Measurements from ENCODE around the gene AGBL4. TPM values are rescaled to one million over a fixed set of nuclear protein-coding genes. Genes with fewer than 3 reads are reported as not detected.

Gene AGBL4
- total RNA-seq, 1 donor from 2014 or later, result 0.40 TPM

DNA sequence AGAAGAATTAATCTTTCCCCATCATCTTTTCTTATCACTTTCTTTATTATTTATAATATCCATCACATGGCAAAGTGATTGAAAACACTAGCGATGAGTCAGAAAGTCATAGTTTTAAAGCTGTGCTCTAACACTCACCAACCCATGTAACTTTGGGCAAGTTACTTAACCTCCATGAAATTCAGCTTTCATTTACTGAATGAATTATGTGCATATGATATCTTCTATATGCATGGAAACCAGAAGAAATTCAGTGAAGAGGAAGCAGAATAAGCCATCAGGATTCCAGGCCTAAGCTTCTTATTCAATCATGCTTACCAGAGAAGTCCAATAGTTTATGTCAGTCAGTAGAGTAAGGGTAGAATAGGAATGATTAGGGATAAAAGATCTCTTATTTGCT, 300.1 kb downstream of the AGBL4 start:
- DNase-seq (ENCODE audit: low read depth in 2 of 2), result no peak

DNA sequence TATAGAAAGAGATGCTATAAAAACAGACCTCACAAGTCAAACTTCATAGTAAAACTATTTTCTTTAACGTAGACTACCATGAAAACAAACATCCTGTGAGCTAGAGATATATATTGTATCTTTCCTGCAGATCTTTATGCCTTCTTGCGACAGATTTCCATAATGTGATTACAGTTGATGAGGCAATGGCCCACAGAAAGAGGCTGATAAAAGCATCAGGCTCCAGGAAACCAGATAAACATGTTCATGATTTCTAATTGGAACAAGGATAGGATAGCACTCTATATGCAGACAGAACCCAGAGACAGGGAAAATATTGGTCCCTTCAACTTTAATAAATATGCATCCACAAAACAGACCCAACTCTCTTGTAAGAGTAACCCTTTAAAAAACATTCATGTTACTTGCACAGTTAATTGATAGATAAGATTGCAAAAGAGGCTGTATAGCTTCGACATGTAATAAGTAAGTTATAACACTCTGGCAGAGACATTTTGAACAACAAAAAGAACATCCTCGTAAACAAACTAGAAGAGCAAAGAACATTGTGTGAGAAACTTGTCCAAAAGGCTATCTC, 329.4 kb downstream of the AGBL4 start:
- DNase-seq (ENCODE audit: low read depth in 2 of 2), result no peak

DNA sequence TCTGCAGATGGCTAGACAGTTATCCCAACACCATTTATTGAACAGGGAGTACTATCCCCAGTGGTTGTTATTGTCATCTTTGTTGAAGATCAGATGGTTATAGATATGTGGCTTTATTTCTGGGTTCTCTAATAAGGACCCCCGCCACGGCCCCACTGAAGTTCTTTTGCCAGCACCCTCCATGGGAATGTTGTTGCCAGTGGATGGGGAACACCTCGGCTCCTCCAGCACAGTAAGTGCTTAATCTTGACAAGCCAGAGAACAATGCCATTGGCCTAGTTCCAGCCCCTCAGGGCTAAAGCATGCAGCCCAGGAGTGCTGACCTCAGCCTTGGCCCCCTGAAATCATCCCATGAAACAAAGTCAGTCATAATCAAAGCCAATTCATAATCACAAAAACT, 337.6 kb downstream of the AGBL4 start:
- DNase-seq (ENCODE audit: low read depth in 2 of 2), result no peak

DNA sequence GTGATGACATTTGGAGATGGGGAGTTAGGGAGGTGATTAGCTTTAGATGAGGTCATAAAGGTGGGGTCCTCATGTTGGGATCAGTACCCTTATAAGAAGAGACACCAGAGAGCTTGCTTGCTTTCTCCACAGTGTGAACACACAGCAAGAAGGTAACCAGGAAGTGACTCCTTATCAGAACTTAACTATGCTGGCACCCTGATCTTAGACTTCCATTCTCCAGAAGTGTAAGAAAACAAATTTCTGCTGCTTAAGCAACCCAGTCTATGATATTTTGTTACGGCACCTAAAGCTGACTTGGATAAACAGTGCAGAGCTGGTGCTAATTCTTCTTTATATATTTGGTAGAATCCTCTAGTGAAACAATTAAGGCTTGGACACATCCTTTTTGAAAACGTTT, 346.0 kb downstream of the AGBL4 start:
- DNase-seq (ENCODE audit: low read depth in 2 of 2), result no peak

DNA sequence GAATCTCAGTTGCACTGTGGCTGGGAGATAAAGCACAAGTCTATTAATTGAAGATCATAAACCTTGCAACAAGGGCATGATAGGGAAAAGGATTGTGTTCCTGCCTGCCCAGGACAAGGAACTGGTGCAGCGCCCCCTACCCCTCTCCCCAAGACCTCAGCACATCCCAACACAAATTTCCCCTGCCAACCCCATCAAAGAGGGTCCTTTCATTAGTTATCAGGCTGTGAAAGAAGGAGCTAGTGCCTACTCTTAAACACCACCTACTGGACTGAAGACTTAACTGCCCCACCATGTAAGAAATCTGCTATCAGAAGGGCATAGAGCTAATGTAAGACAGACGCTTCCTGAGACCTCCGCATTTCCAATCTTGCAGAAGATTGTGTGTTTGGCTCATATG, 372.6 kb downstream of the AGBL4 start:
- DNase-seq (ENCODE audit: low read depth in 2 of 2), result no peak

DNA sequence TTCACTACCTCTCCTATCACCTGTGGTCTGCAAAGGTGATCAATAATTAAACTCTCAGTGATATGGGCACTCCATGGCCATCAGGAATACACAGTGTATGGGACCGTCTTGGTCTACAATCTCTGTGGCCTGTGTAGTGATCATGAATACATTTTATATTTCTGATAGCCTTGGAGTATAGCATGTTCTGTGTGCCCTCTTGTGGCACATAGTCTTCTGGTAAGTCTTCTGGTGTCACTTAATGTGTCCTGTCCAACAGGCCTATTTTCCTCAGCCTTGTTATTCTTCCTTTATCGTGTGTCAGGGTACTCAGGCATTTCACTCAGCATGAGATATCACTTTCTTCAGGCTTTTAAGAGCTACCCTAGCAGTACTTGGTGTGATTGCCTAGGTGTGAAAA, 393.6 kb downstream of the AGBL4 start:
- peak in 1 of 2 donors; percentile 2 for DNase-seq (ENCODE audit: low read depth in 2 of 2)

DNA sequence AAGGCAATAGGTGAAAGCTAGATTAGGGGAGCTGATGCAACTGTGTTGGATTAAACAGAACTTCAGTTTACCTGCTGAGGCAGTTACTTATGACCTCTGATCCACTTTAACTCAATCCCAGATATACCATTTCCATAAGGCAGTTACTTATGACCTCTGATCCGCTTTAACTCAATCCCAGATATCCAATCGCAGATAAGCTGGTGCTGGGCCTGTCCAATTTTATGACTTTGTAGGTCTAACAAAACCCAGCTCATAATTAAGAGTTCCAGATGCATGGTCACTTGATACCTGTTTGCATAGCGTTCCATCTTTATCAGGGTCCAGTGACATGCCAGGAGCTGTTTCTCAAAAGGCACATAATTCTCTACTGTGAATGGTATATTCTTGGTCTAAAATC, 396.0 kb downstream of the AGBL4 start:
- DNase-seq (ENCODE audit: low read depth in 2 of 2), result no peak

DNA sequence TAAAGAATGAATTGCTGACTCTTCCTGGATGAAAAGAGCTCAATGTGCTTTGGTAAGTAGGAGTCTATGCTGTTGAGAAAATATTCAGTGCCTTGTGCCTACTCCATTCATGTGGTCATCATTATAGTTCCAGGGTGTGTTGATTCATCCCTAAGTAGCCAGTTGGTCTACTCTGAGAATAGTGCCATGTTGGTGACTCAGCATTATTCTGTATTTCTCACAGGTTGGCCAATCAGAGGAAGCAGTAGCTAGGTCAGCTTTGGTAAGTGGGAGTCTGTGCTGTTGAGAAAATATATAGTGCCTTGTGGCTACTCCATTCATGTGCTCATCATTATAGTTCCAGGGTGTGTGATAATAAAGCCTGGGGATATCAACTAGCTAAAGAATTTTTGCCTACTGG, 397.3 kb downstream of the AGBL4 start:
- no peak for DNase-seq (ENCODE audit: low read depth in 2 of 2)

DNA sequence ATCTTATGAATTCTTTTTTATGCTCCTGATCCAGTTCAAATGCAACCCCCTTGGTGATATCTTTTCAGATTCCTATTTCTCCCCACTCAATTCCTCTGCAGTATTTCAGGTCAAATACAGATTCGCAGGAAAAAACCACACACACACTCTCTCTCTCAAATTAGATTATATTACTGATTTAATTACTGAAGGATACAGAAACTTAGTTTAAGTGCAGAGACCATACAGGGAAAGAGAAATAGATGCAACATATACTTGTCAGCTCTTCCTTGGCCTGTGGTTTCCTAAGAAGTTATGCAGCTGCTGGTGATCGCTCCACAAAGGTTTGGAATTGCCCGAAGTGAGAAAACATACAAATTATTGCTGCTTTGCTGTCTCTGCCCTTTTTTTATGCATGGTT, 400.9 kb downstream of the AGBL4 start:
- no peak for DNase-seq (ENCODE audit: low read depth in 2 of 2)

DNA sequence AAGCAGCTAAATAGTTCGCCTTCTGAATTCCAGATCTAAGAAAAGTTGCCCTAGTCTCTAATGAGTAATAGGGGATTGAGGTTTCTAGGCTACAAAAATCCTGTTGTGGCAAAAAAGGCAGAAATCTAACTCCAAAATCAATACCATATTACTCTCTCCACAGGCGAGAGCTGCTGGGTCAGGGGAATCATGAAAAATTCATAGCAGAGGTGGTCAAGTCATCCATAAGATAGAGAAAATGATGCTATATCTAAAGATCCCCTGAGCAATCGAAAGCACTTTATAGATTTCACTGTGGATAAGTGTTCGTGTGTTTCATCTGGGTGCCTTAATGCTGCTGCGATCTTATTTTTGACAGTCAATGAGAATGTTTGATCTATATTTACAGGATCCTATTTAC, 417.7 kb downstream of the AGBL4 start:
- no peak for DNase-seq (ENCODE audit: low read depth in 2 of 2)

DNA sequence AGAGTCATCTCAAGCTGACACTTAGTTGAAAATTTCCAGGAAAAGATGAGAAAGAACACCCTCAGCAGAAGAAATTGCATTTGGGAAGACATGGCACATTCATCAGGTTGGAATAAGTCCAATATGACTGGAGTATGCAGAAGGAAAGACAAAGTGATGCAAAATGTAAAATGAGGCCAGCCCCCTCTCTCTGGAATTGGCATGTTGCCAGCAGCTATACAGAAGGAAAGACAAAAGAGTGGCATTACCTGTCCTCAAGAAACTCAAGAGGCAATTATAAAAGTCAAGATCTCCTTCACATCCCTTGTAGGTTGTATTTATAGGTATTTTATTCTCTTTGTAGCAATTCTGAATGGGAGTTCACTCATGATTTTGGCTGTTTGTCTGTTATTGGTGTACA, 426.3 kb downstream of the AGBL4 start:
- DNase-seq (ENCODE audit: low read depth in 2 of 2), result no peak

DNA sequence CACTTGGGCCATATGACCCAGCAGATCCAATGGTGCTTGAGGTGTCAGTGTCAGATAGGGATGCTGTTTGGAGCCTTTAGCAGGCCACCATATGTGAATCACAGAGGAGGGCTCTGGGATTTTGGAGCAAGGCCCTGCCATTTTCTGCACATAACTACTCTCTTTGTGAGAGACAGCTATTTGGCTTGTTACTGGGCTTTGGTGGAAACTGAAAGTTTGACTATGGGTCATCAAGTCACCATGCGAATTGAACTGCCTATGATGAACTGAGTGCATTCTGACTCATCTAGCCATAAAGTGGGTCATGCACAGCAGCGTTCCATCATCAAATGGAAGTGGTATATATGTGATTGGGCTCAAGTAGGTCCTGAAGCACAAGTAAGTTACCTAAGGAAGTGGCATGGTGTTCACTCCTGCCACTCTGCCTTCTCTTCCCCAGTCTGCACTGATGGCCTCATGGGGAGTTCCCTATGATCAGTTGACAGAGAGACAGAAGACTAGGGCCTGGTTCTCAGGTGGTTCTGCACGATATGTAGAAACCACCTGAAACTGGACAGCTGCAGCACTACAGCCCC, 447.3 kb downstream of the AGBL4 start:
- DNase-seq (ENCODE audit: low read depth in 2 of 2), result no peak

DNA sequence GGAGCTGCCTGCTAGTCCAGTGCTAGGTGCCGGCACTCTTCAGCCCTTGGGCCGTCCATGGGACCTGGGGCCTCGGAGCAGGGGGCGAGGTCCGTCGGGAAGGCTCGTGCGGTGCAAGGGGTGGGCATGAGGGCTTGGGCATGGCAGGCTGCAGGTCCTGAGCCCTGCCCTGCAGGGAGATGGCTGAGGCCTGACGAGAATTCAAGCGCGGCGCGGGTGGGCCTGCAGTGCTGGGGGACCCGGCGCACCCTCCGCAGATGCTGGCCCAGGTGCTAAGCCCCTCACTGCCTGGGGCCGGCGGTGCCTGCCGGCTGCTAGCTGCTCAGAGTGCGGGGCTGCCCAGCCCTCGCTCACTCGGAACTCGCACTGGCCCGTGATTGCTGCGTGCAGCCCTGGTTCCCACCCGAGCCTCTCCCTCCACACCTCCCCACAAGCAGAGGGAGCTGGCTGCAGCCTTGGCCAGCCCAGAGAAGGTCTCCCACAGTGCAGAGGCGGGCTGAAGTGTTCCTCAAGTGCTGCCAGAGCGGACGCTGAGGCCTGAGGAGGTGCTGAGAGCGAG, 467.0 kb downstream of the AGBL4 start:
- no peak for DNase-seq (ENCODE audit: low read depth in 2 of 2)

DNA sequence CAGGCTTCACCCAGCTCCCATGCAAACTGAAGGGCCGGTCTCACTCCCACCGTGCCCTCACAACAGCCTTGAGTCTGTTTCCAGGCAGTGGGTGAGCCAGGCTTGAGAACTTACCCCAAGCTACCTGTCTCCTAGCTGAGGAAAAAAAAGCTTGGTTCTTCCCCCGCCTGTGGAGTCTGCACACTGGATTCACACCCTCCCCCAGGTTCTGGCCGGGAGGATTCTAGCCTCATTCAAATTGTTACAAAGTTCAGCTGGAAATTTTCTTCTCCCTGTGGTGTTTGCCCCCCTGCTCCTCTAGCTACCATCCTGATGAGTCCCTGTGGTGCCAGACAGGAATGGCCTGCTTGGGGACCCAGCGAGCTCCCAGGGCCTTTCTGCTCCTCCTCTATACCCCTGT, 471.7 kb downstream of the AGBL4 start:
- no peak for DNase-seq (ENCODE audit: low read depth in 2 of 2)

DNA sequence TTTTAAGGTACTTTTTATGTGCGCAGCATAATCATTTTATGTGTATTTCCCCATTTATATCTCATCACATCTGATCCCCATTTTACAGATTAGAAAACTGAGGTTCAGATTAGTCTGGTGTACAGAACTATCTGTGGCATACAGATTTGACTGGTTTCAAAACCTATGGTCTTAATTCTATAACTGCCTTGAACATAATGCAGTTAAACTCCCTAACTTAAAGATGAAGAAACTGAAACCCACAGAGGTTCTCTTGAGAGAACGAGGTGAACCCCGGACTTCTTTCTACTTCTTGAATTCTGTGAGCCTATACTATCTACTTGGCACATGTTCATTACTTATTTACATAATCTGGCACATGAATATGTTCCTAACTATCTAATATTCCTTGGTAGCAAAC, 479.1 kb downstream of the AGBL4 start:
- DNase-seq (ENCODE audit: low read depth in 2 of 2), result no peak

DNA sequence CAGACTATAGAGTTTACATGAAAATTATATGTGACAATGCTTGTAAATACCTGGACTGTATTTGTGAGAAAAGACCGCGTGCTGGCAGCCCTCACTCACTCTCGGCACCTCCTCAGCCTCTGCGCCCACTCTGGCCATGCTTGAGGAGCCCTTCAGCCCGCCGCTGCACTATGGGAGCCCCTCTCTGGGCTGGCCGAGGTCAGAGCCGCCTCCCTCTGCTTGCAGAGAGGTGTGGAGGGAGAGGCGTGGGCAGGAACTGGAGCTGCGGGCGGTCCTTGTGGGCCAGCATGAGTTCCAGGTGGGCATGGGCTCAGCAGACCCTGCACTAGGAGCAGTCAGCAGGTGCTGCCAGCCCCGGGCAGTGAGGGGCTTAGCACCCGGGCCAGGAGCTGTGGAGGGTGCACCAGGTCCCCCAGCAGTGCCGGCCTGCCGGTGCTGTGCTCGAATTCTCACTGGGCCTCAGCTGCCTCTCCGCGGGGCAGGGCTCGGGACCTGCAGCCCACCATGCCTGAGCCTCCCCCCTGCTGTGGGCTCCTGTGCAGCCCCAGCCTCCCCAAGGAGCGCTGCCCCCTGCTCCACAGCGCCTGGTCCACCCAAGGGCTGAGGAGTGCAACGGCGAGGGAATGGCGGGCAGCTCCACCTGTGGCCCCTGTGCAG, 482.5 kb downstream of the AGBL4 start:
- no peak for DNase-seq (ENCODE audit: low read depth in 2 of 2)

DNA sequence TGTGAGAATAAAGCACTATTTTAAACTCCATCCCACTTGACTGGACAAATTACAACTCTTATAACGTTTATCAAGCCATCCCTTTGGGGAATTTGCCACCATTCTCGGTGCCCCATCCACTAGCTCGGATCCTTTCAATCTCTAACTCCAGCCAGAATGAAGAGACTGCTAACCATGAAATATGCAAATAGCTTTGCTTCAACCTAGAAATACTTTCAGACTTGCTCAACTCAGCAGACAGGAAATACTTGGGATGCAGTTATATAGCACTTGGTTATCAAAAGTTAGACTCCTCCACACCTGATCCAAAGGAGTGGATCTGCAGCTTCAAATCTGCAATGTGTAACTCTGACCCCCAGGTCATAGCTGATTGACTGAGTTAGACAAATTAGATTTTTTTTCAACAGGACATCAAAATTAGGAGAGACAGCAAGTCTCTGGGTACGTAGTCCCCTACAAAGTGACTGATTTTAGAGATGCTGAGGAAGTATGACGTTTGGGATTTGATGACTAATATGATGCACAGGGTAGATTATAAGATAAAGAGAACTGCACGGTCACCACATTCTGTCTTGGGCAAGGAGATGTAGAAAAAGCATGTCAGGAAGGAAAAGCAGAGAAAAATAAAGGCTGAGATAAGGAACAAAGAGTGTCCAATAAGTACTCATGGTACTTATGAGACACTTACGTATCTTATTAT, 496.0 kb downstream of the AGBL4 start:
- DNase-seq (ENCODE audit: low read depth in 2 of 2), result no peak

DNA sequence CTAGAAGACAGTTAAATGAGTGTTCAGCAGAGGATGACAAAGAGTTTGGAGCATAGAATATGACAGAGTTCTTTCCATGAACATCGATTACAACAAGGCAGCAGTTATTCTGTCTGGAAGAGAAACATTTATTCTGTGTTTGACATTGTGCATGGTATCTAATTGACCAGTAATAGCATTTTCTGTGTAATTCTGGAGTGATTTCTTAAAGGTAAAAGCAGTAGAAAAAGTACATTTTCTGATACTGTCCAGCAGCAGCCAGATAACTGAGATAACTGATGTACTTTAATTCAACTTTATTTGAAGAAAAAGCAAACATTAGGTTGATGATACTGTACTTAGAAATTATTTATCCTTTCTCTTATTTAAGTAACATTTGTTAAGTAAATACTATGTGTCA, 497.1 kb downstream of the AGBL4 start:
- no peak for DNase-seq (ENCODE audit: low read depth in 2 of 2)

DNA sequence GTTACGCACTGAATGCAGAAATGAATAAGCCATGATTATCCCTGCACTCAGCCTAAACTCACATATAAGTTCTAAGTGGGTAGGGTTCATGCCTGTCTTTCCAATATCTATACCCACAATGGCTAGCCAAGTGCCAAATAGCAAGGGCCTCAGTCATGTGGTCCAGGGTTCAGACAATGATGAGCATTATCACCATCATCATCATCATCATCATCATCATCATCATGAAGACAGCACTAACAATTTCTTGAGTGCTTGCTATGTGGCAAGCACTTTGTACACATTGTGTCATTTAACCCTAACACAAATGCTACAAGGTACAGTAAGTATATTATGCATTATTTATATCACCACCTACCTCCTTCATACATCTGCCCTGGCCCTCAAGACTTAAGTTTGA, 500.0 kb downstream of the AGBL4 start:
- no peak for DNase-seq (ENCODE audit: low read depth in 2 of 2)

DNA sequence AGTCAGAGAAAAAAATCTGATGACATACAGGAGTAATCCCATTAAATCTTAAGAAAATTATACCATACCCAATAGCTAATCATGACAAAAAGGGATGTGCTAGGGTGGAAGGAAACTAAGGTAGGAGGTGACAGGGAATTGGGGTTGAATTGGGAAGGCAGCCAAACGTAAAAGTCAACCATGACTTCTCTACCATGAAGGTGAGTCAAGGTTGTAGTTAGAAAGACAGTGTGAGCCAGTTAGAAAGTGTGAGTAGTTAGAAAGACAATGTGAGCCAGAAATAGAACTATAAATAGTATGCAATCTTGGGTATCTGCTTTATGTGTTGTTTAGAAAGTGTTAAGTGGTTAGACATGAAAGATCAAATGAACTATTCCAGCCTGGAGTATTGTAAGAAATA, 556.8 kb downstream of the AGBL4 start:
- no peak for DNase-seq (ENCODE audit: low read depth in 2 of 2)

DNA sequence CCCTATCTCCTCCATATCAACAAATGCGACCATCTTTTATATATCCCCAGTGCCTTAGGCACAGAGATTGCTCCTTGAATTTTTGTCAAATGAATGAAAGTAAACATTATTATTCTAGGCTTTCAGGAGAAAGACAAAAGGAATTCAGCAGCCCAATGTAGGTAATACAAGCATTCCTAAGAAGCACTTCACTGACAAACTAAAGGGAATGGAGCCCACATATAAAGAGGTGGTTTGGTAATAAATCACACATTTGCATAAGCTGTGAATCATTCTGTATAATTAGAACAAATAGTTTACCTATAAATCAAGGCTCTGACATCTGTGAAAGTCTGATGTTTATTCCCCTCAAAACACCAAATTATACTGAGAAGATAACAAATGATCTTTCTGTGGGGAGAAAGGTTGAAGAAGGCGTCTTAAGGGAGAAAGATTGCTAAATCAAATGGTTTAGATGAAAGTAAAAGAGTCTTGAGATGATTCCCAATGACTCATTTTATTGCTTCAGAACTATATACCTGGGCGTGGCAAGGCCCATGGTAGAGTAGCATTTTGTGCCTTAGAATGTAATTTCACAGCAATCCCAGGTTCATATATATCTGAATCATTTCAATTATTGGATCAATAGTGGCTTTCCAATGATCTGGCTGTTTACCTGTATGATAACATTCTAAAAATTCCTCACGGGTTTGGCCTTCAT, 558.1 kb downstream of the AGBL4 start:
- no peak for DNase-seq (ENCODE audit: low read depth in 2 of 2)

DNA sequence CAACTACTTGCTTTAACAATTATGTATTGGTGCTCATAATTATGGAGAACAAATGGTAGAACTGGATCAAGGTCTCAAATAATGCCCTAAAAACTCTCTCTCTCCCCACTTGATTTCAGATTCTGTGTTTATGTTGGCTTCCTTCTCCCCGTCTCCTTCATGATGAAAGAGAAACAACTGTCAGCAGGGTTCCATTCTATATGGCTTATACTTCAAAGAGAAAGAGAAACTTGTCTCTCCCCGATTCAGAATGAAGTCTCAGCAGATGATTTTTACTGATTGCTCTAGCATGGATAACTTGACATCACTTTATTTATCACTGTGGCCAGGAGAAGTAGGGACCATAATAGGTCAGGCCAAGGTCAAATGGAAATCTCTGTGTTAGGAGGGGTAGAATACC, 575.6 kb downstream of the AGBL4 start:
- DNase-seq (ENCODE audit: low read depth in 2 of 2), result no peak
